ENCODE measurements around the gene EPM2AIP1. TPM values are rescaled to one million over a fixed set of nuclear protein-coding genes. Genes with fewer than 3 reads are reported as not detected.

EPM2AIP1 gene
- total and polyA plus RNA-seq, 4 donors, result 2.9 to 11.8 (median 7.7) TPM

- TF ChIP-seq ZBTB33 (IDR thresholded peaks at IDR 0.05) (no peak), CTCF (IDR thresholded peaks at IDR 0.05; ENCODE audit: low read depth, low read length, missing input control) (no peak), YY1 (IDR thresholded peaks at IDR 0.05) (no peak), EGR1 (IDR thresholded peaks at IDR 0.05; ENCODE audit: low read depth in 2 of 2) (no peak), ATF3 (IDR thresholded peaks at IDR 0.05) (no peak)
Observed at GRCh38 chr3:37029516-37030163, 36.7 kb upstream of the EPM2AIP1 start (continued).

GRCh38 chr3:37029111-37029510, 36.2 kb upstream of the EPM2AIP1 start:
- Histone ChIP-seq H3K9me3 (ENCODE audit: control insufficient read depth in 4 of 4, low read length in 3 of 4) (no peaks in the 10 kb centered on the region), H3K36me3 (ENCODE audit: control insufficient read depth in 4 of 4, insufficient read depth in 3 of 4, low read depth in 1 of 4, low read length in 3 of 4) (peaks cover 7 to 30% (median 18%) of the 10 kb centered on the region in 4 donors), H3K4me1 (ENCODE audit: control insufficient read depth in 4 of 4, insufficient read depth in 4 of 4, low read length in 3 of 4) (peaks cover 0 to 8% (median 6%) of the 10 kb centered on the region in 4 donors), H3K27me3 (ENCODE audit: control insufficient read depth in 4 of 4, insufficient read depth in 4 of 4, low read length in 3 of 4) (no peaks in the 10 kb centered on the region), H3K4me3 (ENCODE audit: low read depth in 1 of 3, low read length in 3 of 3) (no peak overlapping the region), H3K9ac (ENCODE audit: low read depth in 1 of 2, low read length in 2 of 2) (no peak overlapping the region), H3K27ac (ENCODE audit: low read depth in 1 of 2, low read length in 2 of 2) (peak overlapping the region in 1 of 2 donors; percentile 22)
- 93% methylated on average over 1 of the region's 1 CpG for WGBS
- TF ChIP-seq RAD21 (IDR thresholded peaks at IDR 0.05) (peak in 1 of 2 donors; percentile 28), EGR1 (IDR thresholded peaks at IDR 0.05; ENCODE audit: low read depth in 2 of 2) (no peak), HNF4A (conservative IDR thresholded peaks at IDR 0.05) (peak; percentile 42 to 59), SP1 (IDR thresholded peaks at IDR 0.05) (peak; percentile 33), ZBTB33 (IDR thresholded peaks at IDR 0.05) (no peak), NR2F2 (IDR thresholded peaks at IDR 0.05) (peak; percentile 79), HNF4G (IDR thresholded peaks at IDR 0.05) (no peak), YY1 (IDR thresholded peaks at IDR 0.05) (peak; percentile 34)
- no peak for DNase-seq (ENCODE audit: low spot score)

DNA sequence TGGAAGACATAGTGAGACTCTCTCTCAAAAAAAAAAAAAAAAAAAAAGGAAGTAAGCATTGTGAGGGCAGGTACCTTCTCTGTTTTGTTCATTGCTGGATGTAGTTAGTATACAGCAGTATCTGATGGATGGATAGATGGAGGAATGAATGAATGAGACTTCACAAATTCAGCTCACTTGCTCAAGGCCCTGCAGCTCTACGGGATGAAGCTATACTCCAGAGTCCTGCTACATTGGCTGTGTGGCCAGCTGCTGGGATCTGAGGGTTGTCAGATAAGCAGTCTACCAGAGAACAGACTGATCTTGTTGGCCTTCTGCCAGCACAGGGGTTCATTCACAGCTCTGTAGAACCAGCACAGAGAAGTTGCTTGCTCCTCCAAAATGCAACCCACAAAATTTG, 35.4 kb upstream of the EPM2AIP1 start:
- Histone ChIP-seq H3K9ac (ENCODE audit: low read depth in 1 of 2, low read length in 2 of 2) (no peak overlapping the region), H3K27ac (ENCODE audit: low read depth in 1 of 2, low read length in 2 of 2) (no peak overlapping the region), H3K4me1 (ENCODE audit: control insufficient read depth in 4 of 4, insufficient read depth in 4 of 4, low read length in 3 of 4) (peaks cover 0 to 8% (median 6%) of the 10 kb centered on the region in 4 donors), H3K9me3 (ENCODE audit: control insufficient read depth in 4 of 4, low read length in 3 of 4) (no peaks in the 10 kb centered on the region), H3K36me3 (ENCODE audit: control insufficient read depth in 4 of 4, insufficient read depth in 3 of 4, low read depth in 1 of 4, low read length in 3 of 4) (peaks cover 7 to 29% (median 21%) of the 10 kb centered on the region in 4 donors), H3K27me3 (ENCODE audit: control insufficient read depth in 4 of 4, insufficient read depth in 4 of 4, low read length in 3 of 4) (no peaks in the 10 kb centered on the region), H3K4me3 (ENCODE audit: low read depth in 1 of 3, low read length in 3 of 3) (no peak overlapping the region)
- no peak for TF ChIP-seq HNF4A (conservative IDR thresholded peaks at IDR 0.05)
- TF ChIP-seq RAD21 (IDR thresholded peaks at IDR 0.05), result peak in 1 of 2 donors; percentile 11
- DNase-seq (ENCODE audit: low spot score), result peak; percentile 80
- 82% methylated on average over 1 of the region's 1 CpG for WGBS
